Stimulated activated CD8-positive, alpha-beta memory T cell treated with anti-CD3 and anti-CD28 coated beads, Interleukin-12 subunit alpha, Interleukin-12 subunit beta, amount 100 ng/mL, for 24 hours (primary cell): ENCODE measurements around the gene MYRIP.

ENCODE experiments used
- DNase-seq: peaks from one replicate; pipeline ENCODE4 v3.0.0-alpha.2; 2020; ENCODE audit errors: extremely low read depth

MYRIP gene

DNA sequence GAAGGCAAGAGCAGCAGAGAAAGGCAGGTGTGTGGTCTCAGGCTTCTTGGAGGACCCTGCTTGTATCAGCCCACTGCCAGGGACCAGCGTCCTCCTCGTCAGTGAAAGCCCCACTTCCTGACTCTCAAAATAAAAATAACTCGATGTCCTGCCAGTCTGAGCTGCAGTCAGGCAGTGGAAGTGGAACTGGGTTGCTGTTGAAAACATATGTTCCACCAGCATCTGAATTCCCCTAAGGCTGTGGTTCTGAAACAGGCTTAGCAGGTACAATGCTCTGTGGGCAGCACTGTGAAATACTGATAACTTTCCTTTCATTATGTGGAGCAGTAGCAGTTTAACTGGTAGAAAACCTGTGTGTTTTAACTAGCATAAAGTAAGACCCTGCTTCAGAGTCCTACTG is 378.5 kb downstream of the MYRIP start:
- DNase-seq = no peak

- no peak for DNase-seq
Observed at GRCh38 chr3:40189118-40189517, 379.7 kb downstream of the MYRIP start.

- no peak for DNase-seq
Observed at GRCh38 chr3:40190056-40190455, 380.6 kb downstream of the MYRIP start.

- DNase-seq = no peak
Observed at GRCh38 chr3:40191251-40191650, 381.8 kb downstream of the MYRIP start.

GRCh38 chr3:40191850-40192448 is 382.5 kb downstream of the MYRIP start:
- peak; percentile 9 for DNase-seq

GRCh38 chr3:40192628-40193027 is 383.2 kb downstream of the MYRIP start:
- no peak for DNase-seq

GRCh38 chr3:40196966-40197365 is 387.6 kb downstream of the MYRIP start:
- no peak for DNase-seq

DNA sequence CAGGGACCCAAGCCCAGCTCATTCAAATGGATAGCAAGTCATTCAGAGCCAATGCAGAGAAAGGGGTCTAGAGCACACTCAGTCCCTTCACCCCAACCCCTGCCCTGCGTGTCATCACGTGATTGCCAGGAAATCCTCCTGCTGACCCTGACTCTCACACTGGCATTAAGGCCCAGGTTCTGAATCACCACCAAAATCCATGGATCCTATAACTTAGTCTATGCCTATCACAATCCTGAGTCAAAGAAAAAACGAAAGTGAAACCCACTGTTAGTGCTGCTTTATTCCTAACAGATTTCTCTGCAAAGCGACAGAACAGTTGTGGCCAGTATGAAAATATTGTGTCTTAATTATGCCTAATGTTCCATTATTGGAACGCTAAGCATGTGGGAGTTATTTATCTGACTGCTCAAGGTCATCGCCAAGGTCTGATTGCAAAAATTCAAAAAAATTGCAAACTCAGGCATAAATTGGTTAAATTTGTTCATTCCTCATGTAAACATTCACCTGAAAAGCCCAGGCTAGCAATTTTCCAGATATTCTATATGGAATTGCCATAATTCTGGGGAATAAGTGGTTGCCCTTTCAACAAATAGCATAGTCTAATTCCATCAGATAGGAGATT is 391.4 kb downstream of the MYRIP start:
- DNase-seq = no peak

DNA sequence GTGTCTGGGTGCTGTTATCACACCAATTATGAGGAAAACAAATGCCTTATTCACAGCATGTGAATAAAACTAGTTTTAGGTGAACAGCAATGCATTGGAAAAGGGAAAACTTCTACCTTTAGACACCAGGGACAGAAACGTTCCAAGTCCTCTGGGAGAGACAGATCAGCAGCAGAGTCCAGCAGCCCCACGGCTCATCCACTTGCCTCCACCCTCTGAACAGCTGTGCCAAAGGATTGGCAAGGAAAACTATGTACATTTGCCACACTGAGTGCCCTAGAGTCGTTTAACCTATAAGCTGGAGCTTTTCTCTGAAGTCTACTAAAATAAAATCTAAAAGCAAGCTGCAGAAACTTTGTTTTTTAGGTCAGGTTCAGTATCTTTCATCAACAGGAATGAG is 392.4 kb downstream of the MYRIP start:
- DNase-seq = no peak

DNA sequence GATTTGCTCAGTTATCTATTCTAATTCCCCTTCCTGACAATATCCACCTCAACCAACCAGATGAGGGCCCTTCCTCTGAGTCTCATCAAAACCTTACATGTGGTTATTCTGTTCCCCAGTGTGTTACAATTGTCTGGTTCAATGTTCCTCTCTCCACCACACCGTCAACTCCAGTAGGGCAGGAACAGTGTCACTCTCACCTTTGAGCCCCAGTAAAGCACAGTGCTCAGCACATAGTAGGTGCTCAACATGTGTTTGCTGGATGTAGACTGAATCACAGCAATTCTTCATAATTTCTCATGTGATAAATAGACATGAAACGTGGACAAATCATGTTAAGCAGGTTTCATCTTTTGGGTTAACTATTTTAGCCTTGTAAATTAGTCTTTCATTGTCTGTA is 397.1 kb downstream of the MYRIP start:
- no peak for DNase-seq

GRCh38 chr3:40207796-40208195 is 398.4 kb downstream of the MYRIP start:
- no peak for DNase-seq

- no peak for DNase-seq
Observed at GRCh38 chr3:40208251-40208650, 398.8 kb downstream of the MYRIP start.

DNA sequence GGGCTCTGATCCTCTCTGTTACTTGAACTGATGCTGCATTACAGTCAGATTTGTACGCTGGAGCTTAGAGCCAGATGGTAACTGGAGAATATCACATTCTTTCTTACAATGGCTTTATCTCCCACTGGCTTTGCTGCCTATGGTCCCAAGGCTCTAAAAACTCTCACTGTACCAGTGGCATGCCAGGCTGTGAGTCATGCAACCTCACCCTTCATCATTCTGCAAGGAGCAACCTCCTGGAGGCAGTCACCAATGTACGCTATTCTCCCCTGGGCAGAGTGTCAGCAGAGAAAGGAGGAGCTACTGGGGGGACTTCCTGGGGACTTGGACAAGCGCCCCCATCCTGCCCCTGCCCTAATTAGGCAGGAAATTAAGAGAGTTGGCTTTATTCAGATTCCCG is 402.2 kb downstream of the MYRIP start:
- DNase-seq = no peak

DNA sequence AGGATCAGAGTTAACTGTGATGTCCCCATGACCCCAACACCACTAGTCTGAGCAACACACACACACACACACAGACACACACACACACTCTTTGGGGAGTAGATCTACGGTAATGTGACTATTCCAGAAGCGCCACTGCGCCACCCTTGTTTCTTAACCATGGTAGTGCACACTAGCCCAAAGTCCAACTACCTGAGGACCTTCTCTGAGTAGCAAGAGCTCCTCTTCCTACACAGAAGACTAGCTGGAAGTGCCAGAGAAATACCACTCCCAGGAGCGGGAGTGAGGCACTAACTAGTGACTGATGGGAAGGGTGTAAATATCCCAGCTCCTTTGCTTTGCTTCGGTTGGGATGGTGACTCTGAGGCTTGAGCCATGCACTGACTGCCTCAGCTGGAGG is 404.1 kb downstream of the MYRIP start:
- no peak for DNase-seq

- no peak for DNase-seq
Observed at GRCh38 chr3:40215015-40215414, 405.6 kb downstream of the MYRIP start.

GRCh38 chr3:40216471-40216870 is 407.1 kb downstream of the MYRIP start:
- DNase-seq = no peak

GRCh38 chr3:40223856-40224255 is 414.4 kb downstream of the MYRIP start:
- DNase-seq = no peak

DNA sequence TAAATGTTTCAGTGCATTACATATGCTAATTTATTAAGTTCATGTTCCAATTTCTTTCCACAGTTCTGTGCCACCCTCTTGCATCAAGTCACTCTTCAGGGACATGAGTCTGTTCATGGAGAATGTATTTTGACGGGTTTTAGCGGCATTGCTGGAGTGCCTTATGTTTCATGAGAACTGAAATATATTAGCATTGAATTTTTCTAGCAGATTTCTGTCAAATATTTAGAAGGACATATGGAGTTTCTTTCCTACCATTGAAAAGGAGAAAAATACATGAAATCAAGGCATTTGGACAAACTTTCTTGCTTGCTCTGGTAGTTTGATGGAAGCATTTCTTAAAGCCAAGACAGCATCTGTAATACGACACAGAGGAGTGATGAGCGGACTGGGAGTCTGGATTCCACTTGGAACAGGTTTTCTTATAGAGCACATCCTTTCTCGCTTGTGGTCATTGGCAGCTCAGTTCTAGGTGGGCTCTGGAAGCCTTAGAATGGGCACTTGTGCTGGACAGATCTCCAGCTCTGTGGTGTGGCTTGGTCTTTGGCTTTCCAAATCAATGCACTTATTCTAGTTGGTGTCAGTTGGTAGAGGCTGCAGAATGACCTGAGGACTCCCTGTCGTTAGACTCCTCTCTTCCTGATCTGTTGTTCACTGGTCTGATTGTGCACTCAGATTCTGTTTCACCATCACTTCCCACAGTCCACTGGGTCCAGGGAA is 415.5 kb downstream of the MYRIP start:
- DNase-seq = no peak

DNA sequence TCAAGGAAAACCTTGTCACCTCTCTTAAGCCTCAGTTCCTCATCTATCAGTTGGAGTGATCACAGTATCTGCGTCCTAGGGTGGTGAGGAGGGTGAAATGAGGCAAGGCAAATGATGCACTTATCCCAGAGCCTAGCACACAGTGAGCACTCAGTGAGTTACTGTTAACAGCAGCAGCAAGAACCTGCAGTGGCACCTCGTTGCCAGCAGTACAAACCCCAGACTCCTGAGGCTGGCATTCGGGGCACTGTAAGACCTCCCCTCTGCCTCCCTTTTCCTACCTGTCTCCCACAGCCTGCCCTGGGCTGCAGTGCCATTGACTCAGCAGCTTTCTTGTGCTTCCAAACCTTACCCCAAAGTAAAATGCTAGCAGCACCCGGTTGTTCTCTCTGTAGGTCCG is 417.2 kb downstream of the MYRIP start:
- no peak for DNase-seq

DNA sequence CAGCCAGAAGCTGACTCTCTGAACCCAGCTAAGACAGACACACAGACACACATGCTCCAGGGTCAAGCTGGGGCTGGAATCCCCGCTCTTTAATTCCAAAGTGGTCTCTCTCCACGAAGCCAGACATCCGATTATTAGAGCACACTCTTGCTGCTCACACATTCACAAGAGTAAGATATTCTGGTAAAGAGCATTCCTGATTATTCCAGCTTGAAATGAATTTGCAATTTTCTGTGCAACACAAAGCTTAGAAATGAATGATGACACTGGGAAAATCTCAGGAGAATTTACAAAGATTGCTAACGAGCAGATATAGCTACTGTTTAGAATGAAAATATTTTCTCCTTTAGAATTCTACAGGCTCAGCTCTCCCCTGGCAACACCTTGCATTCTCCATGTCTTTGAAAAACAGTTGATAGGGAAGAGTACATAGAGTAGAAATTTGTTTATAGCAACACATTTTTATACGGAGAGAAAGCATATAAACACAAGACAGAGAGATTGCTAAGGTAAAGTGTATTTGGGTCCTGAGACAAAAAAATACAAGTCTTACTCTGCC is 419.5 kb downstream of the MYRIP start:
- no peak for DNase-seq

- DNase-seq = no peak
Observed at GRCh38 chr3:40229386-40229785, 420.0 kb downstream of the MYRIP start.

- DNase-seq = no peak
Observed at GRCh38 chr3:40229963-40230362, 420.6 kb downstream of the MYRIP start.

DNA sequence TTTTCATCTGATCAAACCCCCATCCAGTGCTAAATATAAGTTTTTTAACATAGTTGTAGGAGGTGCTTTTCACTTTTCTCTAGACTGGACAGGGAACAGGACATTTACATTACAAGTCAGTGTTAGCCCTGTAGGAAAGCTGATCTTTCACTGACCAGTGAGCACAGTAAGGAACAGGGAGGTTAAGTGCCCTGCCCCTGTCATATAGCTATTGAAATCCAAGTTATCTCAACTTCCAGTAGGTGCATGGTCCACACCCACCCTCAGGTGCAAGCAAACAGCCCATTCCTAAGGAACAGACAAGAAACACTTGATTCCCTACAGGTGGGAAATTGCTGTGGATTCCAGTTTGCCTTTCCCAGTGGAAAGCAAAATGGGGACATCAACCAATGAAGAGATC is 421.0 kb downstream of the MYRIP start:
- DNase-seq = no peak
